Esophagus muscularis mucosa (tissue), 3 donors: Measurements from ENCODE around the gene MRPL20.

Experiments used
- POLR2AphosphoS5 ChIP-seq, 2 donors: sonication (generic); formaldehyde crosslinking; IDR thresholded peaks; one replicate each; pipeline ENCODE4 v1.6.1; 2017; ENCODE audit warnings: antibody characterized with exemption in 2 of 2
- TF ChIP-seq, protein P1 (sequence below), 3 experiments: fragments of 200-600 bp in 2 of 3; fragments of 450-650 bp in 1 of 3; sonication (generic) in 2 of 3; IDR thresholded peaks; one replicate each; pipeline ENCODE4 v1.5.1; 2017 to 2019; ENCODE audit warnings: antibody characterized with exemption in 3 of 3, mild to moderate bottlenecking in 2 of 3, moderate library complexity in 1 of 3

DNA sequence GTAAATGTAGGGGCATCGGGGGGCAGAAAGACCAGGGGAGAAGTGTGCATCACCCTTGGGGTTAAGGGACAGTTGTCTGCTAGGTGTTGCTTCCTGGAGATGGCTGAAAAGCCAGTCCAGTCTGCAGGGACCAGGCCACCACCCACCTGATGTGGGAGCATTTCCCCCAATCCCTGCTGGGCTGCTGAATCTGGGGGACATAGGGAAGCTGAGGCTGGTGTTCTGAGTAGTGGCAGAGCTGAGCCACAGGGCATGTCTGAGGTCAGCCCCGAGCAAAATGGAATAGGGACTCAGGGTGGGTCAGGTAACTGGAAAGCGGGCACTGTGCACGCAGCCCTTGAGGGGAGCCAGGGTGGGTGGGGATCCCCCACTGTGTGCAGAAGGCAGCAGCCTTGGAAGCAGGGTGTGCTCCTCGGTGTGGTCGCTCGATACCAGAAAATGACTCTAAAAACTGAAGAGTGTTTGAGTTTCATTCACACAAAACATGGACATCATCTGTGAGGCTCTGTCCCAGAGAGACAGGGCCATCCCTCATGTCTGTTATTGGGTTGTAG, 5.6 kb downstream of the MRPL20 start:
- no peak for TF ChIP-seq POLR2AphosphoS5 (IDR thresholded peaks at IDR 0.05)
- TF ChIP-seq, protein P1, sequence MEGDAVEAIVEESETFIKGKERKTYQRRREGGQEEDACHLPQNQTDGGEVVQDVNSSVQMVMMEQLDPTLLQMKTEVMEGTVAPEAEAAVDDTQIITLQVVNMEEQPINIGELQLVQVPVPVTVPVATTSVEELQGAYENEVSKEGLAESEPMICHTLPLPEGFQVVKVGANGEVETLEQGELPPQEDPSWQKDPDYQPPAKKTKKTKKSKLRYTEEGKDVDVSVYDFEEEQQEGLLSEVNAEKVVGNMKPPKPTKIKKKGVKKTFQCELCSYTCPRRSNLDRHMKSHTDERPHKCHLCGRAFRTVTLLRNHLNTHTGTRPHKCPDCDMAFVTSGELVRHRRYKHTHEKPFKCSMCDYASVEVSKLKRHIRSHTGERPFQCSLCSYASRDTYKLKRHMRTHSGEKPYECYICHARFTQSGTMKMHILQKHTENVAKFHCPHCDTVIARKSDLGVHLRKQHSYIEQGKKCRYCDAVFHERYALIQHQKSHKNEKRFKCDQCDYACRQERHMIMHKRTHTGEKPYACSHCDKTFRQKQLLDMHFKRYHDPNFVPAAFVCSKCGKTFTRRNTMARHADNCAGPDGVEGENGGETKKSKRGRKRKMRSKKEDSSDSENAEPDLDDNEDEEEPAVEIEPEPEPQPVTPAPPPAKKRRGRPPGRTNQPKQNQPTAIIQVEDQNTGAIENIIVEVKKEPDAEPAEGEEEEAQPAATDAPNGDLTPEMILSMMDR (IDR thresholded peaks at IDR 0.05): no peak
